Osteoblast (primary cell): ENCODE results near the gene HTATIP2. TPM values are rescaled to one million over a fixed set of nuclear protein-coding genes. Genes with fewer than 3 reads are reported as not detected.

Experiments used
- DNase-seq: peaks from one replicate; pipeline ENCODE4 v3.0.0; 2011; ENCODE audit warnings: low spot score, mixed read lengths; ENCODE audit not compliant: insufficient read length; ENCODE audit errors: missing footprints
- H2AFZ ChIP-seq: 2 replicates; pipeline ENCODE4 v1.6.0; 2011; ENCODE audit warnings: mild to moderate bottlenecking, low read length
- H3K27ac ChIP-seq: 2 replicates; pipeline ENCODE4 v1.5.1; 2011; ENCODE audit warnings: mild to moderate bottlenecking, low read depth, low read length, moderate library complexity
- H3K27me3 ChIP-seq: 2 replicates; pipeline ENCODE4 v1.6.0; 2012; ENCODE audit warnings: mild to moderate bottlenecking, control low read depth, inconsistent platforms, low read length, moderate library complexity; ENCODE audit not compliant: insufficient read depth
- H3K36me3 ChIP-seq: 2 replicates; pipeline ENCODE4 v1.5.1; 2011; ENCODE audit warnings: mild to moderate bottlenecking, low read length, control low read depth, moderate library complexity; ENCODE audit not compliant: insufficient read depth
- H3K4me1 ChIP-seq: 2 replicates; pipeline ENCODE4 v1.5.1; 2011; ENCODE audit warnings: mild to moderate bottlenecking, low read length, control low read depth, moderate library complexity; ENCODE audit not compliant: insufficient read depth
- H3K4me2 ChIP-seq: 2 replicates; pipeline ENCODE4 v1.6.0; 2011; ENCODE audit warnings: mild to moderate bottlenecking, low read length; ENCODE audit not compliant: insufficient read depth
- H3K4me3 ChIP-seq: fragments of 200-600 bp; sonication (generic); 3 replicates; pipeline ENCODE4 v1.5.1; 2012; ENCODE audit warnings: mild to moderate bottlenecking, low read length, inconsistent platforms; ENCODE audit not compliant: insufficient read depth
- H3K79me2 ChIP-seq: 2 replicates; pipeline ENCODE4 v1.6.0; 2012; ENCODE audit warnings: mild to moderate bottlenecking, low read length, control low read depth, inconsistent platforms; ENCODE audit not compliant: insufficient read depth
- H3K9me3 ChIP-seq: 2 replicates; pipeline ENCODE4 v1.5.1; 2011; ENCODE audit warnings: low read depth, low read length, control low read depth
- H4K20me1 ChIP-seq: 2 replicates; pipeline ENCODE4 v1.6.0; 2012; ENCODE audit warnings: mild to moderate bottlenecking, low read length, control low read depth; ENCODE audit not compliant: insufficient read depth
- CTCF ChIP-seq: IDR thresholded peaks from 2 replicates; pipeline ENCODE4 v1.5.1; 2011; ENCODE audit warnings: mild to moderate bottlenecking, low read depth, low read length, moderate library complexity; ENCODE audit errors: extremely low read depth
- total RNA-seq: library from RNA; depleted of rRNA; stranded (reverse); fragments of >200 nt; gene quantifications from 2 replicates; pipeline ENCODE4 v1.2.3, GENCODE V29; 2012

HTATIP2 gene
- 24.2 and 46.3 TPM in 2 replicates for total RNA-seq

GRCh38 chr11:20363500-20364340 lies at the start of gene HTATIP2:
TSS of gene HTATIP2 (plus strand) at chr11:20363714. CDS start at chr11:20364238, 524 bp downstream.
- H2AFZ ChIP-seq, result peak within 1 kb of the TSS; percentile 91
- H3K9me3 ChIP-seq, result no peaks in the 10 kb centered on the region
- H3K4me3 ChIP-seq, result peak within 1 kb of the TSS; percentile 84
- no peaks in the 10 kb centered on the region for H3K27me3 ChIP-seq
- peak within 1 kb of the TSS; percentile 91 for H3K4me2 ChIP-seq
- DNase-seq, result peak; percentile 77
- H3K4me1 ChIP-seq, result peaks cover 28% of the 10 kb centered on the region
- peaks cover 14% of the 10 kb centered on the region for H3K79me2 ChIP-seq
- H3K27ac ChIP-seq, result peak within 1 kb of the TSS; percentile 62
- no peaks in the 10 kb centered on the region for H3K36me3 ChIP-seq
- no peaks in the 10 kb centered on the region for H4K20me1 ChIP-seq
- no peak for TF ChIP-seq CTCF

GRCh38 chr11:20315800-20316199 lies 47.7 kb upstream of the HTATIP2 start:
- no peaks in the 10 kb centered on the region for H3K79me2 ChIP-seq
- H4K20me1 ChIP-seq, result no peaks in the 10 kb centered on the region
- DNase-seq, result no peak
- TF ChIP-seq CTCF, result no peak
- no peak overlapping the region for H2AFZ ChIP-seq
- no peaks in the 10 kb centered on the region for H3K4me1 ChIP-seq
- H3K36me3 ChIP-seq, result no peaks in the 10 kb centered on the region
- H3K27ac ChIP-seq, result no peak overlapping the region
- no peak overlapping the region for H3K4me2 ChIP-seq
- H3K27me3 ChIP-seq, result peaks cover 5% of the 10 kb centered on the region
- H3K4me3 ChIP-seq, result no peak overlapping the region
- H3K9me3 ChIP-seq, result no peaks in the 10 kb centered on the region

- no peaks in the 10 kb centered on the region for H3K9me3 ChIP-seq
- no peaks in the 10 kb centered on the region for H3K36me3 ChIP-seq
- no peak for DNase-seq
These were observed 42.3 kb upstream of the HTATIP2 start for GRCh38 chr11:20321177-20321576.

More at GRCh38 chr11:20321177-20321576, 42.3 kb upstream of the HTATIP2 start:
- Histone ChIP-seq H3K79me2 (no peaks in the 10 kb centered on the region), H3K4me1 (no peaks in the 10 kb centered on the region), H4K20me1 (no peaks in the 10 kb centered on the region), H2AFZ (no peak overlapping the region), H3K4me2 (no peak overlapping the region), H3K4me3 (no peak overlapping the region), H3K27ac (no peak overlapping the region), H3K27me3 (peaks cover 7% of the 10 kb centered on the region)
- no peak for TF ChIP-seq CTCF
